Right lung (tissue), 5 donors: ENCODE data around the gene SETSIP. TPM values are rescaled to one million over a fixed set of nuclear protein-coding genes. Genes with fewer than 3 reads are reported as not detected.
"Not testable (repeated sequence)": the region's sequence is repeated elsewhere in the genome, so short reads cannot be mapped to it uniquely, and the experiment has no call there.

Experiments
- DNase-seq, 2 donors: peaks; one replicate each; pipeline ENCODE4 v3.0.0-alpha.2; 2013
- polyA plus RNA-seq, 5 donors: library from polyadenylated mRNA; unstranded; fragments of 120-200 nt; gene quantifications; one replicate each; pipeline versions ENCODE4 v1.2.1 to v1.2.3, GENCODE V29; 2013; ENCODE audit warnings: inconsistent platforms in 1 of 5, low replicate concordance in 1 of 5; ENCODE audit not compliant: insufficient read length in 5 of 5, insufficient read depth in 1 of 5

Gene SETSIP
- polyA plus RNA-seq, 5 donors = 0.35 to 0.79 (median 0.47) TPM; not detected in 1

DNA sequence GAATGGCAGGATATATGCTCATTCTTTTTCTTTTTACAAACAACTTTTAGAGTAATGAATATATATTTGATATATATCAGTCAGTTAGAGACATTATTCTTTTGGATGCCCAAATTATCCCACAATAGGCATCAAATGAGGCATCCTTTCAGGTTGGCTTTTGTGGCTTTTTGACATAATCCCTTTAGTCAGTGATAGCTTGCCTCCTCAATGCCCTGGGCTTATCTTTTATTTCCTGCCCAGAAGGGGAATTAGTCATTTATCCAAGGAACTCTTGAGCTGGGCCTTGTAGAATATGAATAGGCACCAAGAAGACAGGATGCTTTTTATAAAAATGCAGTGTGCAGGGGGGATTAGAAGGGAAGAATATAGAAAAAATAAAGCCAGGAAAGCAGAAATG is 23.3 kb downstream of the SETSIP start:
- DNase-seq = no peak

DNA sequence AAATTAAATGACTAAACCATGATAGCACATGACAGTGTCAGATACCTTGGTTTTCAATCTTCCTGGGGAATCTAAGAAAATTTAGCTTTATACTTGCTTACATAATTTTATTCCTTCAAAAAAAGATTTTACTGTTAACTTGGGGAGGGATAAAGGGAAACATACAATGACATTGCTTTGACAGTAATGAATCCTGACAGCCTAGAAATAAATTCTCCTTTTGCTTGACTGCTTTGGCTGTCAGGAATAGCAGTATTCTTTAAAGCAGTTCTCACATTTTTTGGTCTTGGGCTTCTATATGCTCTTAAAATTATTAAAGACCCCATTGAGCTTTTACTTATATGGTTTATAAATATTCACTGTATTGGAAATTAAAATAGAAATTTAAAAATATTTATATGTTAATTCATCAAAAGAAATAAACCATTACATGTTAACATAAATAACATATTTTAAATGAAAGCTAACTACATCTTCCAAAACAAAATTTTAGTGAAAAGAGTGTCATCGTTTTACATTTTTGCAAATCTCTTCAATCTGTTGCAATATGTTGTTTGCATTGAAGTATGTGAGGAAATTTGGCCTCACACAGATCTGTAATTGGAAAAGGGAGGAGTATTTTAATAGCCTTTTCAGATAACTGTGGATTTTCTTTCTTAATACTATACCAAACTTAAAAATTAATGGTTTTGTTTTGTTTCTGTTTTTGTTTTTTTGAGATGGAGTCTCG is 29.3 kb downstream of the SETSIP start:
- no peak for DNase-seq

DNA sequence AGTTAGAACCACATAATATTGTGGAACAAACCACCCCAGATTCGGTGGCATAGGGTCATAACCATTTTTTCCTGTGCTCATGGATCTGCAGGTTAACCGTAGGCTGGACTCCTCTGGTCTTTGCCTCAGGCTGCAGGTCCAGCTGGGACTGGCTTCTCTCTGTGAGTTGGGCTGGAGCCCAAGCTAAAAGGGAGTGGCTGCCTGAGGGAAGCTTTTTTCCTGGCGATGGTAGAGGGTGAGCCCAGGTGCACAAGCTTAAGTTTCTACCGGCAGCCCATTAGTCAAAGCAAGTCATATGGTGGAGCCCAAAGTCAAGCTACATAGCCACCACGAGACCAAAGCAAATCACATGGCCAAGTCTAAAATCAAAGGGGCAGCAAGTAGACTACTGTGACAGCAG is 31.6 kb downstream of the SETSIP start:
- no peak for DNase-seq

DNA sequence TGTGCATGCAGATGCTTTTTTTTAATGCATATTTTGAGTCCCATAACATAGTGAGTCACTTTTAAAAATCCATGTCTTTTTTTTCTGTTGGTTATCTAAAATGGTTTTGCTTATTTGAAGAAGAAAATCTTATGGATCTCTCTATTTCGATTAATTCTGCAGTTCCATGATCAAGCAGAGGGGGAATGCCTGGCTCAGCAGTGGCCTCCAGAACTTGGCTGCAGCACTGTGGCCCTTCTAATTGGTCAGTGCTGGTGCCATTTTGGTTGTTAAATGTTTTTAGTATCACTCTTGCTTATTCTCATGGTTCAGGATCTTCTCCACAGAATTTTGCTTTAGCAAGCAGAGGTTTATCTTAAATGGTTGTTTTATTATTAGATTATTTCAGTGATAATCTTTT is 34.2 kb downstream of the SETSIP start:
- DNase-seq = no peak

DNA sequence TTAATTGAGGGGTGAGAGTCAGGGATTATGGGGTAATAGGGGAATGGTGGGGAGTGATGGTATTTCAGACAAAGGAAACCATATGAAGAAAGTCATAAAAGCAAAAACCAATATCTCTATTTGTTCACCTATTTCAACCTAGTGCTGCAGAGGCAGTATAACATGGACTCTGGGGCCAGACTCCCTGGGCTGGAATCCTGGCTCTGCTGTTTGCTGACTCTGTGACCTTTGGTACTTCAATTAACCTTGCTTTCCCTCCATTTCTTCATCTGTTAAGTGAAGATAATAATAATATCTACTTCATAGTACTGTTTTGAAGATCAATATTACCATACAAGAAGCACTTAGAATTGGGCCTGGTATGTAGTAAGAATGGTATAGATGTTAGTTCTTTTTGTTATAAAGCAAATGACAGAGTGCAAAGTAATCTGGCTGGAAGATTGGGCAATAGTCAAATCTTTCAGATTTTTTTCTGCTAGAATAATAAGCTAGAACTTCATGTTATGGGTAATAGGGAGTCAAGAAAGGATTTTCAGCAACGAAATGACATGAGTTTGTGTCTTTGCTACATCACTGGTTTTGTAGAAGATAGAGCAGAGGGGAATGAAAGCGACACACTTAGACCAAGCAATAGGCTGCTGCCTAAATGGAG is 36.4 kb downstream of the SETSIP start:
- no peak for DNase-seq

DNA sequence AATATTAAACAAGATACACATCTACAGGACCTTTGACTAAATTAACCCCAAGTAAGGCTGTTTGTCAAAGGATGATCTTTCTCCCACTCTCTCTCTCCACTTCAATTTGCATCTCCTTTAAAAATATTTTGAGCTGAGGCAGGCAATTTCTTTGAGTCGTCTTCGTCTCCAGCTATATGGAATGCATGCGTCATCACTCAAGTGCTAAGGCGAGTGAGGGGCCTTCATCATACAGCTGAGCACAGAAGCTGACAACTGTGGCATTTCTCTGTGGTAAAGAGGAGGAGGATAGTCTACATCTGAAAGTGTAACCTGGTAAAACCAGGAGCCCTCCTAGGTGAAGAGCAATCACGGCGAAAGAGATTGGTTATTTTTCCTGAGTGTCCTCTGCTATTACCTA is 37.8 kb downstream of the SETSIP start:
- DNase-seq = no peak

DNA sequence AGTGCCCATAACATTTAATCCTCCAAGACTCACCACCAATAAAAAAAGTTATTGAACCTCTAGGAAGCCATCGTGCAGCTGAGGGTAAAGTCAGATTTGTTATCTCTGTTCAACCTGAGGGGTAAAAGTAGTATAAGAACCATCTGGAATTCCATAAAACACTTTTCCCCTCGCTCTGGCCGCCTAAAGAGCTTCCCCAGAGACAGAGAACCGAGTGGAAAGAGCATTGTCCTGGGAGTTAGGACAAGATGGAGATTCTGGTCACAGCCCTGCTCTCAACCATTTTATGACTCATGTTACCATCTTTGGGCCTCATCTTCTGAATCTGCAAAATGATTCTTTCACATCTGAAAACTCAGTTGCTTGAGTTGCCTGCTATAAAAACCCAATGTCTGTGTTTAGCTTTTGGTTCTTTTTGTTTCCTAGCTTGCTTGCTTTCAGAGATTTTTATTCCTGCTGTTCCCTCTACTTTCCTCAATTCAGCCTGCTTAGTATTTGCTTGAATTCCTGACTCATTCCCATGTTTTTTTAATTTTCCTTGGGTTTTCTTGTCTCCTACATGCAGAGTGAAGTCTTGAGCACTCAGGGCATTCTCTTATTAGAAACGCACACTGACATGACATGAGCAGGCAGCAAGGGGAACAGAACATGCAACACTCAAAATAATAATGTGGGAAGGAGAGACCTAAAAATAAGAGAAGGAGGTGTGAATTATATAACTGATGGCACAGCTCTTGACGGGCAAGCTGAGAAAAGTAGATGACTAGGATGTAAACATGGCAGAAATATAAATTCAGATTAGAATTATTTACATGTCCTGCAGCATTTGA is 43.7 kb downstream of the SETSIP start:
- DNase-seq = no peak

DNA sequence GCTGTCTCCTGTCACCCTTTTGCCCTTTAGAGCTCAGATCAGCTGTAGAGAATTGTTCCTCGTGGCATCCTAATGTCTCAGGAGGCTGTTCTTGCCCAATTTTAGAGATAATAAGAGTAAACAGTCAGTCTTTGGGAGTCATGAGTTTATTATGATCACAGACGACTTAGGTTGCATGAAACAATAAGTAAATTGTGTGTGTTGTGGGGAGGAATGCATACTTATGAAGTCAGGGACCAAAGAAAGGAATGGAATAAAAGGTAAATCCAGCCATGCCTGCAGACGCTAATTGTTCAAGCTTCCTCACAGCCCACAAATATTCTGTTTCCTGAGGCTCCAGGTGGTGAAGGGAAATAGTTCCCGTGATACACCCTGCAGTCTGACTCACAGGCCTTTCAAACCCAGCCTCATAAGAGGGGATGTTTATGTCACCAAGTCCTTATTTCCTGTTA is 44.5 kb downstream of the SETSIP start:
- DNase-seq = no peak

DNA sequence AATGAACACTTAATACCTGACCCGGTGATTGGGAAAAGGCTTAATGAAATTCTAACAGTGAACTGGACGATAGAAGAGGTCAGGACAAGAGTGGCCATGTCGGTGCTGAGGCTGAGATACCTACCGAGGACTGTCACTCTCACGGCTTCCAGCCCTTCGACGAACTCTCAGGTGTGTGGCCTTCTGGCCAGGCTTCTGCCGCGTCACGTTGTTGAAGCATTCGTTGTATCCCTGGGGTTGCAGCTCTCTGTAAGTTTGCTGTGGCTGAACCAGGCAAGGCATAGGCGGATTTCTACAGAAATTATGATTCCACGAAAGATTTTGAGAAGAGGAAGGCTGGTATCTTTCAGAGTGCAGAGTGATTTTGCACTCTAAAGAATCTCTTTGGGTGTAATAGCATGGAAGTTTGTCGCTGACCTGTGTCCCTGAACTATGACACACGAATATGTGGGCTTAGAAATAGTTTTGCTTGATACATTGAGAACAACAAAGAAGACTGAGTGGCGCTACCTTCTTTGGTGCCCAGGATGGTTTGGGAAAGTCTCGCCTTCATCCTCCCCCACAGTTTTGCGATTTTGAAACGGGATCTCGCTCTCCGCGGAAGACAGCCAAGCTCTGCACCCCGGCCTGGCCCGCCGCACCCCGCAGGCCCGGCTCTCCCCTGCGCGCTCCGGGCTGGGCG is 45.8 kb downstream of the SETSIP start:
- no peak for DNase-seq

DNA sequence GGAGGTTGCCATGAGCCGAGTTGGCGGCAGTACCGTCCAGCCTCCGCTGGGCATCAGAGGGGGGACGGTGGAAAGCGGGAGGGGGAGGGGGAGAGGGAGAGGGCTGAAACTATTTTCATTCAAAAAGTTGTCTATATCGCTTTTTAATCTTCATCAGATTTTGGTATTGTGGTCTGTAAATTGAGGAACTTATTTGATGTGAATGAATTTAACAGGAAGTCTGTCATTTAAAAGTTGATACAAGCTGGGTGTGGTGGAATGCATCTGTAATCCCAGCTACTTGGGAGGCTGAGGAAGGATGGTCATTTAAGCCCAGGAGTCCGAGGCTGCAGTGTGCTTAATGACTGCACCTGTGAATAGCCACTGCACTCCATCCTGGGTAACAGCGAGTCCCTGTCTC is 48.4 kb downstream of the SETSIP start:
- DNase-seq = no peak

DNA sequence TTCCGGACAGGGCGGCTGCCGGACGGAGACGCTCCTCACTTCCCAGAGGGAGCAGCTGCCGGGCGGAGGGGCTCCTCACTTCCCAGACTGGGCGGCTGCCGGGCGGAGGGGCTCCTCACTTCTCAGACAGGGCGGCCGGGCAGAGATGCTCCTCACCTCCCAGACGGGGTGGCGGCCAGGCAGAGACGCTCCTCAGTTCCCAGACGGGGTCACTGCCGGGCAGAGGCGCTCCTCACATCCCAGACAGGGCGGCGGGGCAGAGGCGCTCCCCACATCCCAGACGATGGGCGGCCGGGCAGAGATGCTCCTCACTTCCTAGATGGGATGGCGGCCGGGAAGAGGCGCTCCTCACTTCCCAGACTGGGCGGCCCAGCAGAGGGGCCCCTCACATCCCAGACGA is 49.2 kb downstream of the SETSIP start:
- not testable (repeated sequence) for DNase-seq

Other genes starting within 250 kb of the SETSIP start
- gene TGFBR3, start 189.3 kb downstream of the SETSIP start, polyA plus RNA-seq = 10 to 100 TPM; 29.0 to 53.2 (median 48.1) TPM
- under 1 TPM in 3 of 5 donors, not detected in 2; 0.31 to 0.55 (median 0.39) TPM for gene BRDT, start 126.0 kb downstream of the SETSIP start, polyA plus RNA-seq
- 1 to 10 TPM; 1.6 to 3.0 (median 2.7) TPM for gene EPHX4, start 45.4 kb downstream of the SETSIP start, polyA plus RNA-seq
- 10 to 100 TPM in 2 of 5 donors, 1 to 10 TPM in 3; 4.1 to 14.1 (median 9.8) TPM for gene BTBD8, start 4.9 kb upstream of the SETSIP start, polyA plus RNA-seq
- under 1 TPM in 3 of 5 donors, not detected in 2; 0.14 to 0.37 (median 0.32) TPM for gene C1orf146, start 142.5 kb upstream of the SETSIP start, polyA plus RNA-seq
- 10 to 100 TPM; 27.0 to 36.9 (median 29.7) TPM for gene GLMN, start 223.6 kb upstream of the SETSIP start, polyA plus RNA-seq
- gene RPAP2, start 223.6 kb upstream of the SETSIP start, polyA plus RNA-seq = 10 to 100 TPM; 21.1 to 37.5 (median 33.2) TPM